Lower leg skin (tissue), 3 donors: ENCODE measurements around the gene UTF1.

Experiments
- CTCF ChIP-seq, 3 donors: fragments of 450-650 bp; IDR thresholded peaks; one replicate each; pipeline ENCODE4 v1.5.1; 2016; ENCODE audit warnings: antibody characterized with exemption in 3 of 3, mild to moderate bottlenecking in 3 of 3, moderate library complexity in 2 of 3
- POLR2A ChIP-seq, 2 donors: fragments of 450-650 bp; IDR thresholded peaks; one replicate each; pipeline ENCODE4 v1.6.1; 2016 to 2017; ENCODE audit warnings: antibody characterized with exemption in 2 of 2, mild to moderate bottlenecking in 1 of 2, moderate library complexity in 1 of 2

DNA sequence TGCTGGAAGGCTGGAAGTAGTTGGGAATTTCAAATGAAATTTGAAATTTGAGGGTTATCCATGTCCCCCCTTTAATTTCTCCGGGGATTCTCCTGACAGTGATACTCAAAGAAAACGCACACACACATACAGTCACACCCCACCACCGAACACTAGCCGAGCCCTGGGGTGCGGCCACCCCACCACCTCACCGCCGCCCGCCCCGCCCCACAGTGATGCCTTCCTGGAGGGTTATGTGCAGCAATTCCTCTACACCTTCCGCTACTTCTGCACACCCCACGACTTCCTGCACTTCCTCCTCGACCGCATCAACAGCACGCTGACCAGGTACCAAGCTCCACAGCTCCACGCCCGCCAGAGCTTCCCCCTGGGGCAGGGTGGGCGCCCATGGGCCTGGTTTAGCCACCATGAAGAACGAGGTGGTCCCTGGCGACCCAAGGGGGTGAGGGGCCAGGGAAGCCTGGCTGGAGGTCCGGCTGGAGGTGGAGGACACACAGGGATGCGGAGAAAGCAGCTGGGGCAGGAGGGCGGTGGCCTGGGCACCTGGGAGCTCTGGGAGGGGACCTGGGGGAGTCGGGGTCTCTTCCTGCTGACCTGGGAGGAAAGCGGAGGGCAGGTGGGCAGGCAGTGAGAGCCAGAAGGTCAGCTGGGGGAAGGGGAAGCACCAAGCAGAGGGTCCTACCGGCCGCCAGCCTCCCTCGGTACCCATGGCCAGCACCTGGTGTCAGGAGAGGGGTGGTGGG, 19.4 kb upstream of the UTF1 start:
- TF ChIP-seq POLR2A (IDR thresholded peaks at IDR 0.05) = no peak
- no peak for TF ChIP-seq CTCF (IDR thresholded peaks at IDR 0.05)
